WERI-Rb-1 (cell line): ENCODE measurements around the gene TMED7.

Experiments
- DNase-seq: peaks from one replicate; pipeline ENCODE4 v3.0.0-alpha.2; 2020
- H3K27ac ChIP-seq: fragments of 250-450 bp; sonication (Bioruptor Pico); 2 replicates; pipeline ENCODE4 v1.5.1; 2020; ENCODE audit warnings: mild to moderate bottlenecking, moderate library complexity
- H3K27me3 ChIP-seq: fragments of 250-450 bp; sonication (Bioruptor Pico); 2 replicates; pipeline ENCODE4 v1.5.1; 2021; ENCODE audit warnings: mild to moderate bottlenecking, low read depth, moderate library complexity; ENCODE audit not compliant: insufficient read depth, severe bottlenecking
- H3K36me3 ChIP-seq: fragments of 250-450 bp; sonication (Bioruptor Pico); 2 replicates; pipeline ENCODE4 v1.5.1; 2020; ENCODE audit warnings: mild to moderate bottlenecking, moderate library complexity
- H3K4me3 ChIP-seq: 2 replicates; pipeline ENCODE4 v1.5.1; 2011; ENCODE audit warnings: low read depth, mild to moderate bottlenecking, control low read depth, low read length
- H3K9me3 ChIP-seq: fragments of 250-450 bp; sonication (Bioruptor Pico); 2 replicates; pipeline ENCODE4 v1.5.1; 2021; ENCODE audit warnings: mild to moderate bottlenecking, moderate library complexity; ENCODE audit not compliant: severe bottlenecking
- TF ChIP-seq, protein P1 (sequence below): IDR thresholded peaks from 2 replicates; pipeline ENCODE4 v1.5.1; 2011; ENCODE audit warnings: low read depth, mild to moderate bottlenecking, control low read depth, inconsistent platforms, low read length

Gene TMED7

GRCh38 chr5:115579216-115579615 is 46.6 kb downstream of the TMED7 start:
- Histone ChIP-seq H3K27me3 (no peaks in the 10 kb centered on the region), H3K9me3 (no peaks in the 10 kb centered on the region), H3K27ac (no peak overlapping the region), H3K36me3 (no peaks in the 10 kb centered on the region), H3K4me3 (no peak overlapping the region)
- TF ChIP-seq, protein P1, sequence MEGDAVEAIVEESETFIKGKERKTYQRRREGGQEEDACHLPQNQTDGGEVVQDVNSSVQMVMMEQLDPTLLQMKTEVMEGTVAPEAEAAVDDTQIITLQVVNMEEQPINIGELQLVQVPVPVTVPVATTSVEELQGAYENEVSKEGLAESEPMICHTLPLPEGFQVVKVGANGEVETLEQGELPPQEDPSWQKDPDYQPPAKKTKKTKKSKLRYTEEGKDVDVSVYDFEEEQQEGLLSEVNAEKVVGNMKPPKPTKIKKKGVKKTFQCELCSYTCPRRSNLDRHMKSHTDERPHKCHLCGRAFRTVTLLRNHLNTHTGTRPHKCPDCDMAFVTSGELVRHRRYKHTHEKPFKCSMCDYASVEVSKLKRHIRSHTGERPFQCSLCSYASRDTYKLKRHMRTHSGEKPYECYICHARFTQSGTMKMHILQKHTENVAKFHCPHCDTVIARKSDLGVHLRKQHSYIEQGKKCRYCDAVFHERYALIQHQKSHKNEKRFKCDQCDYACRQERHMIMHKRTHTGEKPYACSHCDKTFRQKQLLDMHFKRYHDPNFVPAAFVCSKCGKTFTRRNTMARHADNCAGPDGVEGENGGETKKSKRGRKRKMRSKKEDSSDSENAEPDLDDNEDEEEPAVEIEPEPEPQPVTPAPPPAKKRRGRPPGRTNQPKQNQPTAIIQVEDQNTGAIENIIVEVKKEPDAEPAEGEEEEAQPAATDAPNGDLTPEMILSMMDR: no peak
- no peak for DNase-seq

GRCh38 chr5:115578657-115579056 is 47.2 kb downstream of the TMED7 start:
- Histone ChIP-seq H3K27ac (no peak overlapping the region), H3K4me3 (no peak overlapping the region), H3K36me3 (no peaks in the 10 kb centered on the region), H3K27me3 (no peaks in the 10 kb centered on the region), H3K9me3 (no peaks in the 10 kb centered on the region)
- DNase-seq: no peak
- TF ChIP-seq, protein P1: no peak

DNA sequence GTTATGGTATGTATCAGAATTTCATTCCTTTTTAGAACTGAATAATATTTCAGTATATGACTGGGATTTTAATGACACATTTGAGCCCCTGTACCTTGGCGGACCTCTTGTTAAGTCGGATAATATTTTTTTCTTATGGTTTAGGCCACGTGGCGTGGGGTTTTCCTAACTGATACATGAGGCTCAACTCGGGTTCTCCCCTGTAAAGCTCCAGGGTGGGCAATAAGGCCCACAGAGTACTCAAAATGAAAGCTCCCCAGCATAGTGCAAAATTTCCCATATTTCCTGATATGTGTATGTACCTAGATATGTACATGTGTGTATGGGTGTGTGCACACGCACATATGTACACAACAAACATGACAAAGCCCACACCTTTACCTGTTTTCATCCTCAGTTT is 48.1 kb downstream of the TMED7 start:
- Histone ChIP-seq H3K27me3 (no peaks in the 10 kb centered on the region), H3K36me3 (no peaks in the 10 kb centered on the region), H3K9me3 (no peaks in the 10 kb centered on the region), H3K4me3 (no peak overlapping the region), H3K27ac (no peak overlapping the region)
- TF ChIP-seq, protein P1: no peak
- no peak for DNase-seq

DNA sequence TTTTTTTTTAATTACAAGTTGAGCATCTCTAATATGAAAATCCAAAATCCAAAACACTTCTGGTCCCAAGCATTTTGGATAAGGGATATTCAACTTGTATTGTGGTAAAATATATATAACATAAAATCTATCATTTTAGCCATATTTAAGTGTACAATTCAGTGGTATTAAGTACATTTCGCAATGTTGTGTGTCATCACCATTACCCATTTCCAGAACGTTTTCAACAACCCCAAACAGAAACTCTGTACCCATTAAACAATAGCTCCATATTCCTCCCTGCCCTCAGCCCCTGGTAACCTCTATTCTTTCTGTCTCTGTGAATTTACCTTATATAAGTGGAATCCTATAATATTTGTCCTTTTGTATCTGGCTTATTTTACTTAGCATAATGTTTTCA is 48.5 kb downstream of the TMED7 start:
- Histone ChIP-seq H3K9me3 (no peaks in the 10 kb centered on the region), H3K27ac (no peak overlapping the region), H3K4me3 (no peak overlapping the region), H3K36me3 (no peaks in the 10 kb centered on the region), H3K27me3 (no peaks in the 10 kb centered on the region)
- TF ChIP-seq, protein P1: no peak
- DNase-seq: no peak

GRCh38 chr5:115575167-115576070 is 50.4 kb downstream of the TMED7 start:
- Histone ChIP-seq H3K36me3 (no peaks in the 10 kb centered on the region), H3K27ac (no peak overlapping the region), H3K4me3 (no peak overlapping the region), H3K9me3 (no peaks in the 10 kb centered on the region), H3K27me3 (no peaks in the 10 kb centered on the region)
- TF ChIP-seq, protein P1: no peak
- no peak for DNase-seq
